ENCODE results near the gene PISD.

- no peak for TF ChIP-seq CTCF (IDR thresholded peaks at IDR 0.05; ENCODE audit: low read length)
- no peak for TF ChIP-seq EZH2 (IDR thresholded peaks at IDR 0.05; ENCODE audit: borderline replicate concordance, low read length)
These were observed 2.8 kb downstream of the PISD start for GRCh38 chr22:31659246-31659645.
